ENCODE data around the gene DCST1. TPM values are rescaled to one million over a fixed set of nuclear protein-coding genes. Genes with fewer than 3 reads are reported as not detected.

Gene DCST1
- total RNA-seq, 1 donor from 2014 or later: 0.11 TPM

GRCh38 chr1:155092641-155093040, 59.0 kb downstream of the DCST1 start:
- intact Hi-C loops (cut with micrococcal nuclease): no loop called here
- Mint-ChIP-seq H3K27ac (no peak overlapping the region), H3K9me3 (no peaks in the 10 kb centered on the region), H3K4me3 (ENCODE audit: low read depth) (no peak overlapping the region), H3K4me1 (ENCODE audit: low read depth) (peaks cover 5% of the 10 kb centered on the region), H3K27me3 (ENCODE audit: low read depth) (peaks cover 22% of the 10 kb centered on the region), H3K36me3 (ENCODE audit: low read depth) (no peaks in the 10 kb centered on the region)
- DNase-seq (ENCODE audit: low spot score): no peak

- Mint-ChIP-seq H3K27ac (no peak overlapping the region), H3K4me3 (ENCODE audit: low read depth) (no peak overlapping the region), H3K27me3 (ENCODE audit: low read depth) (peaks cover 24% of the 10 kb centered on the region), H3K9me3 (no peaks in the 10 kb centered on the region), H3K36me3 (ENCODE audit: low read depth) (no peaks in the 10 kb centered on the region), H3K4me1 (ENCODE audit: low read depth) (peaks cover 5% of the 10 kb centered on the region)
- intact Hi-C loops (cut with micrococcal nuclease): no loop called here
- DNase-seq (ENCODE audit: low spot score): no peak
These were observed 60.4 kb downstream of the DCST1 start for GRCh38 chr1:155093911-155094621.

GRCh38 chr1:155094622-155094948, 61.0 kb downstream of the DCST1 start:
- intact Hi-C loops (cut with micrococcal nuclease): no loop called here
- Mint-ChIP-seq H3K4me1 (ENCODE audit: low read depth) (peaks cover 5% of the 10 kb centered on the region), H3K4me3 (ENCODE audit: low read depth) (no peak overlapping the region), H3K36me3 (ENCODE audit: low read depth) (no peaks in the 10 kb centered on the region), H3K27me3 (ENCODE audit: low read depth) (peaks cover 24% of the 10 kb centered on the region), H3K9me3 (no peaks in the 10 kb centered on the region), H3K27ac (no peak overlapping the region)
- DNase-seq (ENCODE audit: low spot score): no peak

GRCh38 chr1:155099331-155099730, 65.7 kb downstream of the DCST1 start:
- H3K27me3 Mint-ChIP-seq (ENCODE audit: low read depth): peaks cover 23% of the 10 kb centered on the region
- no peaks in the 10 kb centered on the region for H3K36me3 Mint-ChIP-seq (ENCODE audit: low read depth)
- H3K4me1 Mint-ChIP-seq (ENCODE audit: low read depth): no peaks in the 10 kb centered on the region
- intact Hi-C loops (cut with micrococcal nuclease): no loop called here
- DNase-seq (ENCODE audit: low spot score): no peak
- no peaks in the 10 kb centered on the region for H3K9me3 Mint-ChIP-seq
- no peak overlapping the region for H3K4me3 Mint-ChIP-seq (ENCODE audit: low read depth)
- H3K27ac Mint-ChIP-seq: no peak overlapping the region

Other genes starting within 250 kb of the DCST1 start
- 0.39 and 0.91 TPM in 2 replicates for gene KCNN3, start 163.5 kb upstream of the DCST1 start, total RNA-seq
- 44.7 and 44.8 TPM in 2 replicates for gene PMVK, start 97.1 kb upstream of the DCST1 start, total RNA-seq
- 23.6 and 25.3 TPM in 2 replicates for gene PBXIP1, start 77.7 kb upstream of the DCST1 start, total RNA-seq
- 30.4 and 30.6 TPM in 2 replicates for gene PYGO2, start 72.0 kb upstream of the DCST1 start, total RNA-seq
- 55.4 and 56.1 TPM in 2 replicates for gene SHC1, start 63.1 kb upstream of the DCST1 start, total RNA-seq
- 169 and 178 TPM in 2 replicates for gene CKS1B, start 59.1 kb upstream of the DCST1 start, total RNA-seq
- gene FLAD1, start 50.5 kb upstream of the DCST1 start, total RNA-seq: 54.9 and 60.2 TPM in 2 replicates
- gene LENEP, start 40.2 kb upstream of the DCST1 start, total RNA-seq: 0.48 and 2.0 TPM in 2 replicates
- 147 and 154 TPM in 2 replicates for gene ZBTB7B, start 31.0 kb upstream of the DCST1 start, total RNA-seq
- 0.21 and 0.80 TPM in 2 replicates for gene DCST2, start within 50 bp of the DCST1 start, total RNA-seq
- gene ADAM15, start 17.5 kb downstream of the DCST1 start, total RNA-seq: 72.0 and 74.8 TPM in 2 replicates
- gene EFNA4, start 29.9 kb downstream of the DCST1 start, total RNA-seq: 9.2 and 10.5 TPM in 2 replicates
- 6.0 and 7.1 TPM in 2 replicates for gene EFNA3, start 45.0 kb downstream of the DCST1 start, total RNA-seq
- 0.18 and 0.39 TPM in 2 replicates for gene EFNA1, start 94.1 kb downstream of the DCST1 start, total RNA-seq
- 56.9 and 58.0 TPM in 2 replicates for gene SLC50A1, start 102.0 kb downstream of the DCST1 start, total RNA-seq
- gene DPM3, start 106.7 kb downstream of the DCST1 start, total RNA-seq: 49.0 and 51.0 TPM in 2 replicates
- gene KRTCAP2, start 139.5 kb downstream of the DCST1 start, total RNA-seq: 237 and 247 TPM in 2 replicates
- gene TRIM46, start 140.0 kb downstream of the DCST1 start, total RNA-seq: 10.7 and 11.5 TPM in 2 replicates
- gene THBS3, start 174.1 kb downstream of the DCST1 start, total RNA-seq: 10.4 and 13.1 TPM in 2 replicates
- gene MTX1, start 174.9 kb downstream of the DCST1 start, total RNA-seq: 58.6 and 64.0 TPM in 2 replicates
- gene ENTREP3, start 221.7 kb downstream of the DCST1 start, total RNA-seq: 42.5 and 45.5 TPM in 2 replicates
- 113 and 123 TPM in 2 replicates for gene SCAMP3, start 228.5 kb downstream of the DCST1 start, total RNA-seq
- gene CLK2, start 239.7 kb downstream of the DCST1 start, total RNA-seq: 95.7 and 96.8 TPM in 2 replicates
- 4.8 and 5.4 TPM in 2 replicates for gene HCN3, start 243.6 kb downstream of the DCST1 start, total RNA-seq